Measurements from ENCODE around the gene ULK1.
"Not testable (repeated sequence)": the region's sequence is repeated elsewhere in the genome, so short reads cannot be mapped to it uniquely, and the experiment has no call there.

The ULK1 gene

GRCh38 chr12:131883521-131883900 lies 10.9 kb upstream of the ULK1 start:
- Histone ChIP-seq H3K9me2 (replicated peaks; ENCODE audit: control insufficient read depth, low read length) (no peaks in the 10 kb centered on the region), H3K36me3 (ENCODE audit: control insufficient read depth, low read length) (no peaks in the 10 kb centered on the region), H3K27me3 (ENCODE audit: control insufficient read depth, low read length) (peaks cover 6% of the 10 kb centered on the region; the same call in 1 of the 2 replicates), H3K4me1 (ENCODE audit: control insufficient read depth, low read length) (peaks cover 5% of the 10 kb centered on the region), H3K9me3 (ENCODE audit: control insufficient read depth, insufficient read depth, low read length) (0 out of 2 replicates have a peak, but pooled peaks cover 3% of the 10 kb centered on the region), H3K79me2 (ENCODE audit: control insufficient read depth, low read length) (no peaks in the 10 kb centered on the region), H3K27ac (ENCODE audit: low read depth, low read length) (no peak overlapping the region), H3K4me3 (ENCODE audit: low read length) (no peak overlapping the region), H3K4me2 (ENCODE audit: low read length) (no peak overlapping the region), H4K20me1 (ENCODE audit: control insufficient read depth, insufficient read depth, low read depth, low read length) (no peaks in the 10 kb centered on the region), H3F3A (ENCODE audit: control insufficient read depth, insufficient read depth) (no peaks in the 10 kb centered on the region)
- TF ChIP-seq CTCF (IDR thresholded peaks at IDR 0.05; ENCODE audit: low read depth, low read length, poor library complexity, severe bottlenecking) (no peak), EZH2phosphoT487 (IDR thresholded peaks at IDR 0.05; ENCODE audit: borderline replicate concordance, low read length) (no peak)

- not testable (repeated sequence) for H3K9me3 ChIP-seq (ENCODE audit: control insufficient read depth, insufficient read depth, low read length); H3K4me1 ChIP-seq (ENCODE audit: control insufficient read depth, low read length); H3K9me2 ChIP-seq (replicated peaks; ENCODE audit: control insufficient read depth, low read length); H3K36me3 ChIP-seq (ENCODE audit: control insufficient read depth, low read length); H3K79me2 ChIP-seq (ENCODE audit: control insufficient read depth, low read length); H3F3A ChIP-seq (ENCODE audit: control insufficient read depth, insufficient read depth); H3K4me2 ChIP-seq (ENCODE audit: low read length); H4K20me1 ChIP-seq (ENCODE audit: control insufficient read depth, insufficient read depth, low read depth, low read length); H3K4me3 ChIP-seq (ENCODE audit: low read length); H3K27ac ChIP-seq (ENCODE audit: low read depth, low read length); H3K27me3 ChIP-seq (ENCODE audit: control insufficient read depth, low read length)
Observed at GRCh38 chr12:131885076-131885475, 9.3 kb upstream of the ULK1 start.

DNA sequence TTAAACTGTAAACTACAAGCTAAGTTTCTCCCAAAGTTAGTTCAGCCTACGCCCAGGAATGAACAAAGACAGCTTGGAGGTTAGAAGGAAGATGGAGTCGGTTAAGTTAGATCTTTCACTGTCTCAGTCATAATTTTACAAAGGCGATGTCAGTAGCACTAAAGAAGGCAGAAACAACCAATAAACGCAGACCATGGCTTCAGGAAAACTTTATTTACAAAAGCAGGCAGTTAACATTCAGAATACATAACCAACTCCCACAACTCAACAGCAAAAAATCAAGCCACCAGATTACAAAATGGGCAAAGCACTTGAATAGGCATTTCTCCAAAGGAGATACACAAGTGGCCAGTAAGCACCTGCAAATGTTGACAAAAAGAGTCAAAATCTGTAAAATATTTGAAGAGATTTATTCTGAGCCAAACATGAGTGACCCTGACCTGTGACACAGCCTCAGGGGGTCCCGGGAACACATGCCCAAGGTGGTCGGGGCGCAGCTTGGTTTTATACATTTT lies 8.8 kb upstream of the ULK1 start:
- no peak overlapping the region for H3K27ac ChIP-seq (ENCODE audit: low read depth, low read length)

DNA sequence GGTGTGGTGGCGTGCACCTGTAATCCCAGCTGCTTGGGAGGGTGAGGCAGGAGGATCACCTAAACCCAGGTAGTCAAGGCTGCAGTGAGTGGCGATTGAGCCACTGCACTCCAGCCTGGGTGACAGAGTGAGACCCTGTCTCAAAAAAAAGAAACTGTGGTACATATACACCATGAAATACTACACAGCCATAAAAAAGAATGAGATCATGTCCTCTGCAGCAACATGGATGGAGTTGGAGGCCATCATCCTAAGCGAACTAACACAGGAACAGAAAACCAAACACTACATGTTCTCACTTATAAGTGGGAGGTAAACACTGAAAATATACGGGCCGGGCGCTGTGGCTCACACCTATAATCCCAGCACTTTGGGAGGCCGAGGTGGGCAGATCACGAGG lies 2.7 kb upstream of the ULK1 start:
- H3K27me3 ChIP-seq (ENCODE audit: control insufficient read depth, low read length) = peaks cover 25% of the 10 kb centered on the region
- H3K36me3 ChIP-seq (ENCODE audit: control insufficient read depth, low read length); H3K9me3 ChIP-seq (ENCODE audit: control insufficient read depth, insufficient read depth, low read length): not testable (repeated sequence)

More for the DNA sequence above, 8.8 kb upstream of the ULK1 start:
- H4K20me1 ChIP-seq (ENCODE audit: control insufficient read depth, insufficient read depth, low read depth, low read length) = no peaks in the 10 kb centered on the region
- H3K27me3 ChIP-seq (ENCODE audit: control insufficient read depth, low read length) = peaks cover 9% of the 10 kb centered on the region
- H3K9me3 ChIP-seq (ENCODE audit: control insufficient read depth, insufficient read depth, low read length) = 0 out of 2 replicates have a peak, but pooled peaks cover 3% of the 10 kb centered on the region
- H3K9me2 ChIP-seq (replicated peaks; ENCODE audit: control insufficient read depth, low read length) = no peaks in the 10 kb centered on the region
- H3K36me3 ChIP-seq (ENCODE audit: control insufficient read depth, low read length) = no peaks in the 10 kb centered on the region
- H3K4me1 ChIP-seq (ENCODE audit: control insufficient read depth, low read length) = peaks cover 5% of the 10 kb centered on the region
- no peaks in the 10 kb centered on the region for H3K79me2 ChIP-seq (ENCODE audit: control insufficient read depth, low read length)
- H3F3A ChIP-seq (ENCODE audit: control insufficient read depth, insufficient read depth) = no peaks in the 10 kb centered on the region
- TF ChIP-seq EZH2phosphoT487 (IDR thresholded peaks at IDR 0.05; ENCODE audit: borderline replicate concordance, low read length) (no peak), CTCF (IDR thresholded peaks at IDR 0.05; ENCODE audit: low read depth, low read length, poor library complexity, severe bottlenecking) (no peak)
- no peak overlapping the region for H3K4me2 ChIP-seq (ENCODE audit: low read length)
- no peak overlapping the region for H3K4me3 ChIP-seq (ENCODE audit: low read length)

More for the DNA sequence above, 2.7 kb upstream of the ULK1 start:
- not testable (repeated sequence) for H3K4me3 ChIP-seq (ENCODE audit: low read length); H3K79me2 ChIP-seq (ENCODE audit: control insufficient read depth, low read length); H3K4me2 ChIP-seq (ENCODE audit: low read length); H3K9me2 ChIP-seq (replicated peaks; ENCODE audit: control insufficient read depth, low read length); H3K27ac ChIP-seq (ENCODE audit: low read depth, low read length); H3F3A ChIP-seq (ENCODE audit: control insufficient read depth, insufficient read depth); H4K20me1 ChIP-seq (ENCODE audit: control insufficient read depth, insufficient read depth, low read depth, low read length)
- H3K4me1 ChIP-seq (ENCODE audit: control insufficient read depth, low read length) = peaks cover 18% of the 10 kb centered on the region
